Psoas muscle (tissue), 8 donors: ENCODE results near the gene IGFBP6. TPM values are rescaled to one million over a fixed set of nuclear protein-coding genes. Genes with fewer than 3 reads are reported as not detected.

Experiments
- ATAC-seq, 4 donors: fragments of 200-7000 bp; cut with Tn5 transposase; one replicate each; pipeline ENCODE4 v1.9.1; 2020; ENCODE audit warnings: moderate library complexity in 3 of 4, mild to moderate bottlenecking in 2 of 4
- DNase-seq, 2 donors: peaks; one replicate each; pipeline ENCODE4 v3.0.0-alpha.2; 2020
- H3K27ac ChIP-seq: fragments of 200-600 bp; one replicate; pipeline ENCODE4 v1.8.0; 2022
- H3K27me3 ChIP-seq, 3 donors: fragments of 200-600 bp in 1 of 3; one replicate each; pipeline versions ENCODE4 v1.6.1 to v1.8.0; 2013 to 2022; ENCODE audit warnings: low read length in 2 of 3, mild to moderate bottlenecking in 2 of 3, moderate library complexity in 1 of 3; ENCODE audit not compliant: insufficient read depth in 3 of 3
- H3K36me3 ChIP-seq, 2 donors: fragments of 200-600 bp in 1 of 2; one replicate each; pipeline versions ENCODE4 v1.6.1 to v1.8.0; 2013 to 2022; ENCODE audit warnings: low read depth in 1 of 2, mild to moderate bottlenecking in 1 of 2, moderate library complexity in 1 of 2; ENCODE audit not compliant: insufficient read depth in 1 of 2
- H3K4me1 ChIP-seq: fragments of 200-600 bp; one replicate; pipeline ENCODE4 v1.8.0; 2022
- H3K4me3 ChIP-seq: fragments of 200-600 bp; one replicate; pipeline ENCODE4 v1.8.0; 2022; ENCODE audit warnings: mild to moderate bottlenecking
- H3K9me3 ChIP-seq: fragments of 200-600 bp; one replicate; pipeline ENCODE4 v1.8.0; 2022
- CTCF ChIP-seq: fragments of 200-600 bp; IDR thresholded peaks from one replicate; pipeline ENCODE4 v1.8.0; 2022; ENCODE audit warnings: antibody characterized with exemption
- WGBS, 3 donors: extraction: QIAGEN DNeasy Blood & Tissue Kit; methylation state at CpG; one replicate each; pipeline versions ENCODE4 v1.1.6 to v1.1.7; 2013; 5-methylcytosine and 5-hydroxymethylcytosine counted together
- intact Hi-C, 2 donors: fragments of 100-400 bp; cut with DNase I; formaldehyde crosslinking; loops; one replicate each; pipeline versions ENCODE4 v1.11.0 to v1.14.2; 2022
- polyA plus RNA-seq, 3 donors: library from polyadenylated mRNA; stranded (reverse); fragments of 200-250 nt; gene quantifications; one replicate each; pipeline ENCODE4 v1.2.3, GENCODE V29; 2013
- total RNA-seq, 4 donors: library from RNA; stranded (reverse); fragmentation: NEBNext Ultra II Directional in 2 of 4; extraction: Animal tissue kit (Norgen Biotek cat#: 25700) in 2 of 4; gene quantifications; one replicate each; pipeline versions ENCODE4 v1.2.1 to v1.2.4, GENCODE V29; 2021 to 2023
- donor health status: healthy with polysubstance abuse.
- donor health status: DM: no; HTN: no; CAD: no; lungs with moderate emphysema.
- donor health status: Bipolar disorder and iron deficiency.
- donor health status: healthy.
- donor health status: DM: yes; HTN: yes; CAD: no.
- donor health status: DM: no; HTN: no; CAD: no.
- donor health status: DM: no; HTN: no; CAD: no.
- donor health status: DM: yes; HTN: yes; CAD: no.

IGFBP6 gene
- total and polyA plus RNA-seq, 7 donors = 6.4 to 27.0 (median 21.3) TPM

- peak; percentile 92 to 97 for DNase-seq
- ATAC-seq = peak; percentile 33 to 49 (median 42)
- no peak for TF ChIP-seq CTCF
- H3K9me3 ChIP-seq = no peaks in the 10 kb centered on the region
- WGBS, 3 donors = 15 to 24% (median 19%) methylated on average over 10 to 11 of the region's 11 CpGs
- intact Hi-C loops = no loop called here
- peaks cover 0 to 30% of the 10 kb centered on the region in 2 donors for H3K36me3 ChIP-seq
- H3K4me3 ChIP-seq = peak overlapping the region; percentile 86
- H3K27ac ChIP-seq = peak overlapping the region; percentile 97
- peaks cover 61% of the 10 kb centered on the region for H3K4me1 ChIP-seq
- H3K27me3 ChIP-seq = no peaks in the 10 kb centered on the region
Observed at GRCh38 chr12:53052419-53053217, 44.8 kb upstream of the IGFBP6 start.

- DNase-seq = peak in 1 of 2 donors; percentile 77
- no peaks in the 10 kb centered on the region for H3K9me3 ChIP-seq
- 29 to 38% (median 33%) methylated on average over 15 to 16 of the region's 16 CpGs for WGBS, 3 donors
- H3K27ac ChIP-seq = peak overlapping the region; percentile 97
- H3K4me1 ChIP-seq = peaks cover 52% of the 10 kb centered on the region
- intact Hi-C loops = no loop called here
- no peaks in the 10 kb centered on the region for H3K27me3 ChIP-seq
- TF ChIP-seq CTCF = peak; percentile 58
- peaks cover 0 to 39% of the 10 kb centered on the region in 2 donors for H3K36me3 ChIP-seq
- ATAC-seq = peak; percentile 12 to 38 (median 20)
- H3K4me3 ChIP-seq = peak overlapping the region; percentile 86
Observed at GRCh38 chr12:53053218-53054111, 44.0 kb upstream of the IGFBP6 start.

GRCh38 chr12:53054112-53054878, 43.2 kb upstream of the IGFBP6 start:
- 4 to 7% (median 7%) methylated on average over 47 to 48 of the region's 48 CpGs for WGBS, 3 donors
- peak; percentile 17 for TF ChIP-seq CTCF
- ATAC-seq = peak; percentile 66 to 76 (median 71)
- peaks cover 44% of the 10 kb centered on the region for H3K4me1 ChIP-seq
- peaks cover 0 to 47% of the 10 kb centered on the region in 2 donors for H3K36me3 ChIP-seq
- H3K9me3 ChIP-seq = no peaks in the 10 kb centered on the region
- peak overlapping the region; percentile 97 for H3K27ac ChIP-seq
- H3K27me3 ChIP-seq = no peaks in the 10 kb centered on the region
- intact Hi-C loops = no loop called here
- peak overlapping the region; percentile 86 for H3K4me3 ChIP-seq
- peak; percentile 93 to 96 for DNase-seq

GRCh38 chr12:53055471-53056266, 41.8 kb upstream of the IGFBP6 start:
- Histone ChIP-seq H3K4me3 (no peak overlapping the region), H3K36me3 (peaks cover 0 to 61% of the 10 kb centered on the region in 2 donors), H3K27me3 (no peaks in the 10 kb centered on the region), H3K27ac (no peak overlapping the region), H3K4me1 (peaks cover 43% of the 10 kb centered on the region), H3K9me3 (no peaks in the 10 kb centered on the region)
- ATAC-seq (no peak), DNase-seq (peak in 1 of 2 donors; percentile 53)
- TF ChIP-seq CTCF = no peak
- WGBS, 3 donors = 81 to 88% (median 86%) methylated on average over 14 to 15 of the region's 15 CpGs
- intact Hi-C loops = no loop called here
